ENCODE measurements around the gene MMP14. TPM values are rescaled to one million over a fixed set of nuclear protein-coding genes. Genes with fewer than 3 reads are reported as not detected.

MMP14 gene
- polyA plus RNA-seq, 1 donor = 108 TPM

DNA sequence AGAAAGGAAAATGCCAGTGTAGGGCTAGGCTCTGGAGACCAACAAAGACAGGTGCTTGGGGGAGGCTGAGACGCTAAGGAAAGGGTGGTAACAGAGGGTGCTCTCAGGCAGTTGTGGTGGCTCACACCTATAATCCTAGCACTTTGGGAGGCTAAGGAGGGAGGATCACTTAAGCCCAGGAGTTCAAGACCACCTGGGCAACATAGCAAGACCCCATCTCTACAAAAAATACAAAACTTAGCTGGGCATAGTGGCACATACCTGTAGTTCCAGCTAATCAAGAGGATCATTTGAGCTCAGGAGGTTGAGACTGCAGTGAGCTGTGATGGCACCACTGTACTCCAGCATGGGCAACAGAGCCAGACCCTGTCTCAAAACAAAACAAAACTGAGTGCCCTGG is 59.0 kb downstream of the MMP14 start:
- DNase-seq = no peak
- Histone ChIP-seq H3K36me3 (ENCODE audit: control insufficient read depth, insufficient read depth, low read length) (peaks cover 5% of the 10 kb centered on the region), H3K27me3 (ENCODE audit: control insufficient read depth, insufficient read depth, low read length) (no peaks in the 10 kb centered on the region), H3K4me3 (ENCODE audit: low read length) (no peak overlapping the region), H3K9me3 (ENCODE audit: control insufficient read depth, low read depth, low read length) (no peaks in the 10 kb centered on the region), H3K4me1 (ENCODE audit: control insufficient read depth, insufficient read depth, low read length) (peaks cover 3% of the 10 kb centered on the region), H3K27ac (ENCODE audit: low read length) (no peak overlapping the region)
- no CpG with 5 or more reads among the region's 1 CpG for WGBS (ENCODE audit: insufficient coverage, low lambda C conversion rate)

- WGBS (ENCODE audit: insufficient coverage, low lambda C conversion rate) = 83% methylated on average over 1 of the region's 5 CpGs
- Histone ChIP-seq H3K4me1 (ENCODE audit: control insufficient read depth, insufficient read depth, low read length) (peaks cover 3% of the 10 kb centered on the region), H3K9me3 (ENCODE audit: control insufficient read depth, low read depth, low read length) (no peaks in the 10 kb centered on the region), H3K4me3 (ENCODE audit: low read length) (no peak overlapping the region), H3K36me3 (ENCODE audit: control insufficient read depth, insufficient read depth, low read length) (peaks cover 14% of the 10 kb centered on the region), H3K27ac (ENCODE audit: low read length) (no peak overlapping the region), H3K27me3 (ENCODE audit: control insufficient read depth, insufficient read depth, low read length) (no peaks in the 10 kb centered on the region)
- no peak for DNase-seq
These were observed 60.0 kb downstream of the MMP14 start for GRCh38 chr14:22896356-22896755.

GRCh38 chr14:22896760-22897159 is 60.4 kb downstream of the MMP14 start:
- no CpG with 5 or more reads among the region's 3 CpGs for WGBS (ENCODE audit: insufficient coverage, low lambda C conversion rate)
- no peak for DNase-seq
- Histone ChIP-seq H3K4me1 (ENCODE audit: control insufficient read depth, insufficient read depth, low read length) (peaks cover 3% of the 10 kb centered on the region), H3K9me3 (ENCODE audit: control insufficient read depth, low read depth, low read length) (no peaks in the 10 kb centered on the region), H3K27ac (ENCODE audit: low read length) (no peak overlapping the region), H3K4me3 (ENCODE audit: low read length) (no peak overlapping the region), H3K36me3 (ENCODE audit: control insufficient read depth, insufficient read depth, low read length) (peaks cover 18% of the 10 kb centered on the region), H3K27me3 (ENCODE audit: control insufficient read depth, insufficient read depth, low read length) (no peaks in the 10 kb centered on the region)

DNA sequence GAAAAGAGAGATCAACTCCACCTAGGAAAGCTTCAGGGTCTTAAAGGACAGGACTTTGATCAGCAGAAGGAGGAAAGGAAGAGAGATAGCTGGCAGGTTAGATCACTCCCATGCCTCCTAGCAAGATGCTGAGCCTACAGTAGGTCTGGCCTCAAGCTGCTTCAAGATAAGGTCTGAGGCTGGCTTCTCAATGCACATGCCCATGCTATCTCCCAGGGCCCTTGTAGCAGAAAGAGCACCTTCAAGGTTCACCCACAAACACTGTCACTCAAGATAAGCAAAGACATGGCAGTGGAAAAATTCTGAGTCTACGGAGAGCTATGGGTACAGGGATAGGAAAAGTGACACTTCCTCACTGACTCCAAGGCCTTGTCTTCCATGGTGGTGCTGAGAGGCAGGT is 61.0 kb downstream of the MMP14 start:
- DNase-seq = peak in 1 of 2 donors; percentile 69
- peaks cover 3% of the 10 kb centered on the region for H3K4me1 ChIP-seq (ENCODE audit: control insufficient read depth, insufficient read depth, low read length)
- H3K27ac ChIP-seq (ENCODE audit: low read length) = peak overlapping the region; percentile 45
- H3K36me3 ChIP-seq (ENCODE audit: control insufficient read depth, insufficient read depth, low read length) = peaks cover 24% of the 10 kb centered on the region
- WGBS (ENCODE audit: insufficient coverage, low lambda C conversion rate) = no CpG with 5 or more reads among the region's 1 CpG
- no peak overlapping the region for H3K4me3 ChIP-seq (ENCODE audit: low read length)
- no peaks in the 10 kb centered on the region for H3K9me3 ChIP-seq (ENCODE audit: control insufficient read depth, low read depth, low read length)
- no peaks in the 10 kb centered on the region for H3K27me3 ChIP-seq (ENCODE audit: control insufficient read depth, insufficient read depth, low read length)

Other genes with a start within 250 kb of the MMP14 start
- 206 TPM for gene DAD1, start 247.4 kb upstream of the MMP14 start, polyA plus RNA-seq
- 25.3 TPM for gene ABHD4, start 238.3 kb upstream of the MMP14 start, polyA plus RNA-seq
- not detected for gene OR6J1, start 192.2 kb upstream of the MMP14 start, polyA plus RNA-seq
- gene OXA1L, start 69.9 kb upstream of the MMP14 start, polyA plus RNA-seq = 123 TPM
- gene SLC7A7, start 21.1 kb upstream of the MMP14 start, polyA plus RNA-seq = 660 TPM
- gene MRPL52, start 6.7 kb upstream of the MMP14 start, polyA plus RNA-seq = 115 TPM
- gene LRP10, start 35.2 kb downstream of the MMP14 start, polyA plus RNA-seq = 92.8 TPM
- 0.72 TPM for gene REM2, start 46.6 kb downstream of the MMP14 start, polyA plus RNA-seq
- gene RBM23, start 82.6 kb downstream of the MMP14 start, polyA plus RNA-seq = 81.9 TPM
- gene PRMT5, start 92.8 kb downstream of the MMP14 start, polyA plus RNA-seq = 65.2 TPM
- gene HAUS4, start 120.5 kb downstream of the MMP14 start, polyA plus RNA-seq = 45.8 TPM
- 22.0 TPM for gene AJUBA, start 146.0 kb downstream of the MMP14 start, polyA plus RNA-seq
- gene C14orf93, start 173.6 kb downstream of the MMP14 start, polyA plus RNA-seq = 15.1 TPM
- 112 TPM for gene PSMB5, start 198.3 kb downstream of the MMP14 start, polyA plus RNA-seq
- gene PSMB11, start 205.6 kb downstream of the MMP14 start, polyA plus RNA-seq = not detected
- 10.5 TPM for gene CDH24, start 220.9 kb downstream of the MMP14 start, polyA plus RNA-seq